Hepatocyte (in vitro differentiated cells): ENCODE results near the gene C2orf92. TPM values are rescaled to one million over a fixed set of nuclear protein-coding genes. Genes with fewer than 3 reads are reported as not detected.

Experiments
- DNase-seq: peaks from one replicate; pipeline ENCODE4 v3.0.0-alpha.2; 2016; ENCODE audit warnings: low spot score
- H2AFZ ChIP-seq: fragments of 200-600 bp; sonication (generic); 2 replicates; pipeline ENCODE4 v1.6.0; 2016; ENCODE audit warnings: antibody characterized with exemption, mild to moderate bottlenecking
- H3K27ac ChIP-seq: fragments of 200-600 bp; sonication (generic); 2 replicates; pipeline ENCODE4 v1.5.1; 2016; ENCODE audit warnings: mild to moderate bottlenecking
- H3K27me3 ChIP-seq: fragments of 200-600 bp; sonication (generic); 2 replicates; pipeline ENCODE4 v1.6.1; 2016
- H3K36me3 ChIP-seq: fragments of 200-600 bp; sonication (generic); replicated peaks from 2 replicates; pipeline ENCODE4 v1.5.1; 2016; ENCODE audit warnings: low read depth; ENCODE audit not compliant: insufficient read depth
- H3K4me1 ChIP-seq: fragments of 200-600 bp; sonication (generic); 2 replicates; pipeline ENCODE4 v1.5.1; 2016; ENCODE audit warnings: mild to moderate bottlenecking, moderate library complexity; ENCODE audit not compliant: insufficient read depth
- H3K4me2 ChIP-seq: fragments of 200-600 bp; sonication (generic); 2 replicates; pipeline ENCODE4 v1.6.0; 2016
- H3K4me3 ChIP-seq: fragments of 200-600 bp; sonication (generic); 2 replicates; pipeline ENCODE4 v1.5.1; 2016; ENCODE audit warnings: mild to moderate bottlenecking
- H3K79me2 ChIP-seq: fragments of 200-600 bp; sonication (generic); 2 replicates; pipeline ENCODE4 v1.6.0; 2017; ENCODE audit warnings: mild to moderate bottlenecking
- H3K9me2 ChIP-seq: fragments of 200-600 bp; sonication (generic); replicated peaks from 2 replicates; pipeline ENCODE4 v1.6.0; 2017; ENCODE audit warnings: mild to moderate bottlenecking; ENCODE audit not compliant: insufficient read depth
- H3K9me3 ChIP-seq: fragments of 200-600 bp; sonication (generic); 2 replicates; pipeline ENCODE4 v1.5.1; 2016; ENCODE audit warnings: low read depth, mild to moderate bottlenecking
- H4K20me1 ChIP-seq: fragments of 200-600 bp; sonication (generic); 2 replicates; pipeline ENCODE4 v1.6.0; 2016; ENCODE audit warnings: mild to moderate bottlenecking; ENCODE audit not compliant: insufficient read depth, poor library complexity, severe bottlenecking
- CTCF ChIP-seq: fragments of 200-600 bp; sonication (generic); IDR thresholded peaks from 2 replicates; pipeline ENCODE4 v1.5.1; 2016; ENCODE audit warnings: antibody characterized with exemption, mild to moderate bottlenecking; ENCODE audit not compliant: poor library complexity
- EZH2 ChIP-seq: fragments of 200-600 bp; sonication (generic); IDR thresholded peaks from 2 replicates; pipeline ENCODE4 v1.6.1; 2016; ENCODE audit warnings: antibody characterized with exemption, mild to moderate bottlenecking, borderline replicate concordance
- EZH2phosphoT487 ChIP-seq: fragments of 200-600 bp; sonication (generic); IDR thresholded peaks from one replicate; pipeline ENCODE4 v1.6.1; 2018; ENCODE audit warnings: antibody characterized with exemption, mild to moderate bottlenecking, low read depth, moderate library complexity; ENCODE audit not compliant: unreplicated experiment, severe bottlenecking
- WGBS: methylation state at CpG from one replicate; pipeline ENCODE4 v1.1.6; 2016; ENCODE audit warnings: low lambda C conversion rate; ENCODE audit errors: missing lambda C conversion rate; 5-methylcytosine and 5-hydroxymethylcytosine counted together
- polyA plus RNA-seq: library from polyadenylated mRNA; unstranded; fragments of >200 nt; fragmentation: Nextera tagmentation; extraction: Ambion mirVana; gene quantifications from 2 replicates; pipeline ENCODE4 v1.2.1, GENCODE V29; 2016
- total RNA-seq: library from RNA; depleted of rRNA; stranded (reverse); fragments of >200 nt; gene quantifications from 2 replicates; pipeline ENCODE4 v1.2.3, GENCODE V29; 2014

Gene C2orf92
- total and polyA plus RNA-seq, 2 experiments from 2014 or later = 2.1 to 4.5 TPM

DNA sequence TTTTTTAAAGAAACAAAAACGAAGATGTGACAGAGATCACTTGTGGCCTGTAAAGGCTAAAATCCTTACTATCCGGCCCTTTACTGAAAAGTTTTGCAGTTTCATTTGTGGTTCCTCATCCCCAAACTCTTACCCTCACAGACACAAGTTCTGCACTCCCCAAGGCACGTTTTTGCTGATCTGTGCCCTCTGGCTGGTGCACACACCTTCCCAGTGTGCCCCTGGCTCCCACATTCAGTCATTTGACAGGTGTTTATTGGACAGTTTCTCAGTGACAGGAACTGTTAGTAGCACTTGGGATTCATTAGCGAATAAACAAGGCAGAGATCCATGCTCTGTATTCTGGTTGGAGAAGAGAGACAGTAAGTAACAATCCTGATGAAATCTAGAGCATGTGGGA is 66.7 kb downstream of the C2orf92 start:
- no peaks in the 10 kb centered on the region for H3K9me2 ChIP-seq
- H3K9me3 ChIP-seq = no peaks in the 10 kb centered on the region
- TF ChIP-seq EZH2phosphoT487 (no peak), EZH2 (no peak), CTCF (no peak)
- no peaks in the 10 kb centered on the region for H3K36me3 ChIP-seq
- DNase-seq = no peak
- H3K27ac ChIP-seq = no peak overlapping the region
- H2AFZ ChIP-seq = no peak overlapping the region
- no peaks in the 10 kb centered on the region for H3K79me2 ChIP-seq
- no peaks in the 10 kb centered on the region for H3K4me1 ChIP-seq
- H4K20me1 ChIP-seq = no peaks in the 10 kb centered on the region
- 86% methylated on average over 4 of the region's 4 CpGs for WGBS
- H3K4me3 ChIP-seq = no peak overlapping the region
- H3K4me2 ChIP-seq = no peak overlapping the region
- no peaks in the 10 kb centered on the region for H3K27me3 ChIP-seq

DNA sequence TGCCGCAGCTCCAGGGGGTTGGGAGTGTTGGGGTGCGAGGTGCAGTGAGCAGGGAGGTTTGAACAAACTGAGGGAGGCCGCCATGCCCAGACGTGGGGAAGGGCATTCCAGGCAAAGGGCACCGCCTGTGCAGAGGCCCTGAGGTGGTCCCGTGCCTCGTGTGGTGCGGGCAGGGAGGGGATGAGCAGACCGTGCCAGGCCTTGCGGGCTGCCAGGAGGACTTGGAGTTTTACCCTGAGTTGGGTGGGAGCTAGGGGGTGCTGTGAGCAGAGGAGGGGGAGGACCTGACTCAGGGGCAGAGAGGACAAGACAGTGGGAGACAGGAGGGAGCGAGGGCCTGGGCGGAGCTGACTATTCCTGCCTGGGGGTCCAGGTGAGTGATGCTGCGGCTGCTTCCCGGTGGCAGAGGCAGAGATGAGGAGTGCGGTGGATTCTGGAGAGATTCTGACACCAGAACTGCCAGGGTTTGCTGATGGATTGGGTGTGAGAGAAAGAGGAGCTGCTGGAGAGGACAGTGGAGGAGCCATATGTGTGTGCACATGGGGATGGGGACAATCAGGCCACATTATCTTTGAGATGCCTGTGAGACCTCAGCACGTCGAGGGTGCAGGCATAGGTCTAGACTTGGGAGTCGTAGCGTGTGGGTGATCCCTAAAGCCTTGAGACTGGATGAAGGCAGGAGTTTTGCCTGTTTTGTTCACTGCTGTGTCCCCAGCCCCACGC is 67.3 kb downstream of the C2orf92 start:
- H3K4me2 ChIP-seq = no peak overlapping the region
- 88% methylated on average over 18 of the region's 20 CpGs for WGBS

GRCh38 chr2:97737421-97738178 is 68.1 kb downstream of the C2orf92 start:
- TF ChIP-seq EZH2phosphoT487 = no peak
- no peak for TF ChIP-seq EZH2
- TF ChIP-seq CTCF = no peak
- 94% methylated on average over 32 of the region's 32 CpGs for whole genome bisulfite sequencing

More for the DNA sequence above, 67.3 kb downstream of the C2orf92 start:
- Histone ChIP-seq H3K79me2 (no peaks in the 10 kb centered on the region), H3K4me3 (no peak overlapping the region), H2AFZ (no peak overlapping the region), H3K9me3 (no peaks in the 10 kb centered on the region), H3K4me1 (no peaks in the 10 kb centered on the region), H3K9me2 (no peaks in the 10 kb centered on the region), H3K27ac (no peak overlapping the region), H4K20me1 (no peaks in the 10 kb centered on the region), H3K36me3 (no peaks in the 10 kb centered on the region), H3K27me3 (no peaks in the 10 kb centered on the region)
- no peak for TF ChIP-seq EZH2
- no peak for TF ChIP-seq EZH2phosphoT487
- TF ChIP-seq CTCF = no peak
- no peak for DNase-seq

More at GRCh38 chr2:97737421-97738178, 68.1 kb downstream of the C2orf92 start:
- H3K4me2 ChIP-seq = no peak overlapping the region
- H3K4me3 ChIP-seq = no peak overlapping the region
- H3K27ac ChIP-seq = no peak overlapping the region
- no peak for DNase-seq
- H3K36me3 ChIP-seq = no peaks in the 10 kb centered on the region
- H2AFZ ChIP-seq = no peak overlapping the region
- H4K20me1 ChIP-seq = no peaks in the 10 kb centered on the region
- H3K9me2 ChIP-seq = no peaks in the 10 kb centered on the region
- H3K9me3 ChIP-seq = no peaks in the 10 kb centered on the region
- H3K79me2 ChIP-seq = no peaks in the 10 kb centered on the region
- H3K27me3 ChIP-seq = no peaks in the 10 kb centered on the region
- H3K4me1 ChIP-seq = no peaks in the 10 kb centered on the region
